Natural killer cell (primary cell): Measurements from ENCODE around the gene OR5M11. TPM values are rescaled to one million over a fixed set of nuclear protein-coding genes. Genes with fewer than 3 reads are reported as not detected.
"Not testable (repeated sequence)": the region's sequence is repeated elsewhere in the genome, so short reads cannot be mapped to it uniquely, and the experiment has no call there.

Experiments
- ATAC-seq, 3 donors: fragments of 150-1000 bp in 2 of 3; fragments of 200-7000 bp in 1 of 3; cut with Tn5 transposase; 1 replicate in 1 of 3; 2 replicates in 2 of 3; pipeline ENCODE4 v1.10.0; 2021; ENCODE audit warnings: mild to moderate bottlenecking in 2 of 3, moderate library complexity in 2 of 3
- DNase-seq, 2 donors: peaks; one replicate each; pipeline versions ENCODE4 v3.0.0 to v3.0.0-alpha.2; 2013 to 2021; ENCODE audit warnings: mixed read lengths in 1 of 2
- H3K27ac ChIP-seq: one replicate; pipeline ENCODE4 v1.5.1; 2013; ENCODE audit warnings: mild to moderate bottlenecking, low read length
- H3K27me3 ChIP-seq: one replicate; pipeline ENCODE4 v1.6.1; 2013; ENCODE audit warnings: low read length; ENCODE audit not compliant: control insufficient read depth, insufficient read depth
- H3K36me3 ChIP-seq: one replicate; pipeline ENCODE4 v1.6.1; 2013; ENCODE audit warnings: low read length; ENCODE audit not compliant: control insufficient read depth, insufficient read depth
- H3K4me1 ChIP-seq: one replicate; pipeline ENCODE4 v1.6.1; 2013; ENCODE audit warnings: low read length; ENCODE audit not compliant: control insufficient read depth, insufficient read depth
- H3K4me3 ChIP-seq: one replicate; pipeline ENCODE4 v1.5.1; 2013; ENCODE audit warnings: low read length
- H3K9me3 ChIP-seq: one replicate; pipeline ENCODE4 v1.6.1; 2013; ENCODE audit warnings: low read length; ENCODE audit not compliant: control insufficient read depth, insufficient read depth
- H3K27ac Mint-ChIP-seq, 2 donors: one replicate each; pipeline ENCODE4 v1.8.0; 2022; ENCODE audit warnings: mild to moderate bottlenecking in 2 of 2, mixed read lengths in 2 of 2, moderate library complexity in 1 of 2
- H3K27me3 Mint-ChIP-seq, 2 donors: one replicate each; pipeline ENCODE4 v1.8.0; 2022; ENCODE audit warnings: low read depth in 2 of 2, mixed read lengths in 2 of 2
- H3K36me3 Mint-ChIP-seq: one replicate; pipeline ENCODE4 v1.8.0; 2022; ENCODE audit warnings: mixed read lengths
- H3K4me1 Mint-ChIP-seq, 2 donors: one replicate each; pipeline ENCODE4 v1.8.0; 2022; ENCODE audit warnings: mixed read lengths in 2 of 2
- H3K4me3 Mint-ChIP-seq: one replicate; pipeline ENCODE4 v1.8.0; 2022; ENCODE audit warnings: mild to moderate bottlenecking, moderate library complexity, mixed read lengths
- H3K9me3 Mint-ChIP-seq, 2 donors: one replicate each; pipeline ENCODE4 v1.8.0; 2022; ENCODE audit warnings: mixed read lengths in 2 of 2
- CTCF ChIP-seq: fragments of 200-600 bp; IDR thresholded peaks from one replicate; pipeline ENCODE4 v1.8.0; 2022; ENCODE audit warnings: antibody characterized with exemption
- WGBS: methylation state at CpG from one replicate; pipeline ENCODE4 v1.1.7; 2013; ENCODE audit warnings: missing lambda C conversion rate; ENCODE audit not compliant: insufficient coverage; 5-methylcytosine and 5-hydroxymethylcytosine counted together
- intact Hi-C: fragments of 100-400 bp; cut with micrococcal nuclease; formaldehyde crosslinking; loops from one replicate; pipeline ENCODE4 v1.14.2; 2022
- total RNA-seq, 4 donors: library from RNA; stranded (reverse); fragments of 120-200 nt in 1 of 4; gene quantifications; one replicate each; pipeline versions ENCODE4 v1.2.3 to v1.2.4, GENCODE V29; 2013 to 2022

OR5M11 gene
- not detected for total RNA-seq
- not detected for total RNA-seq (2013)

GRCh38 chr11:56543157-56543556 lies at the start of gene OR5M11:
TSS of gene OR5M11 (minus strand) at chr11:56543257. CDS start at chr11:56543257, 0 bp downstream.
- no peak for ATAC-seq
- H3K27ac ChIP-seq: no peak within 1 kb of the TSS
- no peak for DNase-seq
- H3K9me3 ChIP-seq: peaks cover 13% of the 10 kb centered on the region
- no peaks in the 10 kb centered on the region for H3K27me3 ChIP-seq
- Mint-ChIP-seq H3K27ac (no peak within 1 kb of the TSS), H3K36me3 (peaks cover 8% of the 10 kb centered on the region), H3K9me3 (peaks cover 17 to 23% of the 10 kb centered on the region in 2 donors), H3K4me1 (no peaks in the 10 kb centered on the region), H3K27me3 (no peaks in the 10 kb centered on the region), H3K4me3 (no peak within 1 kb of the TSS)
- intact Hi-C loops: no loop called here
- no peaks in the 10 kb centered on the region for H3K4me1 ChIP-seq
- no peaks in the 10 kb centered on the region for H3K36me3 ChIP-seq
- H3K4me3 ChIP-seq: no peak within 1 kb of the TSS
- TF ChIP-seq CTCF: no peak
- 94% methylated on average over 1 of the region's 2 CpGs for WGBS

- H3K4me1 Mint-ChIP-seq, H3K27me3 Mint-ChIP-seq, H3K4me3 ChIP-seq, H3K9me3 Mint-ChIP-seq, H3K27me3 ChIP-seq, H3K27ac ChIP-seq, ATAC-seq, H3K36me3 Mint-ChIP-seq, DNase-seq, H3K36me3 ChIP-seq, H3K9me3 ChIP-seq, H3K4me1 ChIP-seq, H3K27ac Mint-ChIP-seq, H3K4me3 Mint-ChIP-seq, intact Hi-C loops: not testable (repeated sequence)
- WGBS: 89% methylated on average over 16 of the region's 20 CpGs
These were observed 49.1 kb upstream of the OR5M11 start for GRCh38 chr11:56592088-56592717.

DNA sequence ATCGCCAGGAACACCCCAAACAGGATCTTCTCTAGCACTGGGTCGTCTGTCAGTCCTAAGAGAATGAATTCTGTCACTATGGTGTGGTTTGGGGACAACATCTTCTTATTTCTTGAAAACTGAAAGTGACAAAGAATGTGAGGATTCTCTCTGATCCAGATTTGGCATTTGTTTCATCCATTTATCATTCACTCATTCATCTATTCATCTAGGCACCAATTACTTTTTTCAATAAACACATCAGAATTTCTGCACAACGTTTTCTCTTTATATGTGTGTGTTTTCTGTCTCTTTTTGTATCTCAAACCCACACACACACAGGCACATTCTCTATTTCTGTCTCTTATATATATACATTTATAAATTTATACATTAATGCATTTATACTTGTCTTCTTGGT lies 34.6 kb upstream of the OR5M11 start, which contains the start of gene OR5M10:
Gene OR5M10, minus strand, starts transcription at position 101 of the 400 bp plus-strand sequence. Its CDS starts 0 bp downstream, at position 101.
- no peak within 1 kb of the TSS for H3K27ac ChIP-seq
- no peaks in the 10 kb centered on the region for H3K4me1 ChIP-seq
- Mint-ChIP-seq H3K9me3 (peaks cover 5 to 11% of the 10 kb centered on the region in 2 donors), H3K27me3 (no peaks in the 10 kb centered on the region), H3K36me3 (peaks cover 4% of the 10 kb centered on the region), H3K27ac (no peak within 1 kb of the TSS), H3K4me1 (no peaks in the 10 kb centered on the region), H3K4me3 (no peak within 1 kb of the TSS)
- no peak for TF ChIP-seq CTCF
- H3K36me3 ChIP-seq: no peaks in the 10 kb centered on the region
- WGBS: 69% methylated on average over 2 of the region's 3 CpGs
- no peaks in the 10 kb centered on the region for H3K27me3 ChIP-seq
- DNase-seq: no peak
- H3K4me3 ChIP-seq: no peak within 1 kb of the TSS
- no peak for ATAC-seq
- no peaks in the 10 kb centered on the region for H3K9me3 ChIP-seq
- intact Hi-C loops: no loop called here

- H3K4me1 Mint-ChIP-seq: no peaks in the 10 kb centered on the region
- Histone ChIP-seq H3K36me3 (no peaks in the 10 kb centered on the region), H3K27ac (no peak overlapping the region), H3K4me1 (no peaks in the 10 kb centered on the region), H3K9me3 (peaks cover 6% of the 10 kb centered on the region), H3K4me3 (no peak overlapping the region), H3K27me3 (no peaks in the 10 kb centered on the region)
- DNase-seq (no peak), ATAC-seq (no peak)
- intact Hi-C loops: no loop called here
- no peaks in the 10 kb centered on the region for H3K27me3 Mint-ChIP-seq
- peaks cover 11 to 24% of the 10 kb centered on the region in 2 donors for H3K9me3 Mint-ChIP-seq
- H3K27ac Mint-ChIP-seq: no peak overlapping the region
- H3K36me3 Mint-ChIP-seq: peaks cover 8% of the 10 kb centered on the region
- 76% methylated on average over 6 of the region's 6 CpGs for WGBS
- TF ChIP-seq CTCF: no peak
- no peak overlapping the region for H3K4me3 Mint-ChIP-seq
These were observed 15.5 kb upstream of the OR5M11 start for GRCh38 chr11:56558574-56558973.

- H3K27me3 Mint-ChIP-seq, H3K4me3 Mint-ChIP-seq: not testable (repeated sequence)
- WGBS: 94% methylated on average over 13 of the region's 13 CpGs
These were observed 11.6 kb upstream of the OR5M11 start for GRCh38 chr11:56554691-56555090.

More at GRCh38 chr11:56554691-56555090, 11.6 kb upstream of the OR5M11 start:
- H3K27ac Mint-ChIP-seq, DNase-seq, H3K36me3 ChIP-seq, H3K4me3 ChIP-seq, H3K4me1 Mint-ChIP-seq, intact Hi-C loops, H3K27me3 ChIP-seq, H3K4me1 ChIP-seq, ATAC-seq, H3K27ac ChIP-seq, H3K9me3 ChIP-seq, H3K36me3 Mint-ChIP-seq: not testable (repeated sequence)
- H3K9me3 Mint-ChIP-seq: peaks cover 7 to 16% of the 10 kb centered on the region in 2 donors
